HG03460 (cell line): ENCODE results near the gene SNX6.
"Not testable (repeated sequence)": the region's sequence is repeated elsewhere in the genome, so short reads cannot be mapped to it uniquely, and the experiment has no call there.

Experiments
- ATAC-seq: cut with Tn5 transposase; IDR thresholded peaks from one replicate; pipeline ENCODE4 v1.9.1; 2021; ENCODE audit not compliant: unreplicated experiment

Gene SNX6

DNA sequence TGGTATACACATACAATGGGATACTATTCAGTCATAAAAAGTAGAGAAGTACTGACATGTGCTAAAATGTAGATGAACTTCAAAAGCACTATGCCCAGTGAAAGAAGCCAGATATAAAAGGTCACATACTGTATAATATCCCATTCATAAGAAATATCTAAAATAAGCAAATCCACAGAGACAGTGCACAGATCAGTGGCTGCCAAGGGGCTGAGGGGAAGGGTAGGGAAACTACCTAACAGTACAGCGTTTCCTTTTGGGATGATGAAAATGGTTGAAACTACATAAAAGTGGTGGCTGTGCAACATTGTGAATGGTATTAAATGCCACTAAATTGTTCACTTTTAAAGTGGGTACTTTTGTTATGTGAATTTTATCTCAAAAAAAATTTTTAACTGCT is 102.4 kb downstream of the SNX6 start:
- ATAC-seq = no peak

DNA sequence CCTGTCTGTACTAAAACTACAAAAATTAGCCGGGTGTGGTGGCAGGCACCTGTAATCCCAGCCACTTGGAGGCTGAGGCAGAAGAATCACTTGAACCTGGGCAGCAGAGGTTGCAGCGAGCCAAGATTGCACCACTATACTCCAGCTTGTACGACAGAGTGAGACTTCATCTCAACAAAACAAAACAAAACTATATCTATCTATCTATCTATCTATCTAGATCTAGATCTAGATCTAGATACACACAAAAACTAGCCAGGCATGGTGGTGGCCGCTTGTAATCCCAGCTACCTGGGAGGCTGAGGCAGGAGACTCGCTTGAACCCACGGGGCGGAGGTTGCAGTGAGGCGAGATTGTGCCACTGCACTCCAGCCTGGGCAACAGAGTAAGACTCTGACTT is 105.7 kb downstream of the SNX6 start:
- not testable (repeated sequence) for ATAC-seq

DNA sequence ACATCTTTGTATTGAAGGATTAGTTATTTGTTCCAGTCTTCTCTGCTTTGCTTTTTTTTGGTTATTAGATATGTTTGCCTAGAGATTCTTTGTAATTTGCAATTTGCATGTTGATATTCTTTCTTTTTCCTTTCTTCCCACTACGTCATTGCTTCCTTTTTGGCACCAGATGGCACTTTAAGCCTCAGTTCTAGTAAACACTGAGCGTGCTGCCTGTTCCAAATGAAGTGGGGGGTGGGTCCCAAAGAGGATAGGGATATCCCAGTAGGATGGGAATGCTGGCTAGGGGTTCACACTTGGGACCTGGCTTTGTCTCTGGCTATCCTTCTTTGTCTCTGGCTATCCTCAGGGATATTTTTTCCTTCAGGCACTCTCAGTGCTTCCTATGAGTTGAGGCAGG is 107.5 kb downstream of the SNX6 start:
- no peak for ATAC-seq

DNA sequence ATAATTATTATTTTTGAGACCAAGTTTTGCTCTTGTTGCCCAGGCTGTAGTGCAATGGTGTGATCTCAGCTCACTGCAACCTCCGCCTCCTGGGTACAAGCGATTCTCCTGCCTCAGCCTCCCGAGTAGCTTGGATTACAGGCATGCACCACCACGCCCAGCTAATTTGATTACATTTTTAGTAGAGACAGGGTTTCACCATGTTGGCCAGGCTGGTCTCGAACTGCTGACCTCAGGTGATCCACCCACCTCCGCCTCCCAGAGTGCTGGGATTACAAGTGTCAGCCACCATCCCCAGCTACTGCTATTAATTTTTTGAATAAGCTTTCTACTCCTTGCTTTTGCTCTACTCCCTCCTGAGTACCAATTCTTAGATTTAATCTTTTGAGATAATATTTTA is 108.9 kb downstream of the SNX6 start:
- ATAC-seq = not testable (repeated sequence)

DNA sequence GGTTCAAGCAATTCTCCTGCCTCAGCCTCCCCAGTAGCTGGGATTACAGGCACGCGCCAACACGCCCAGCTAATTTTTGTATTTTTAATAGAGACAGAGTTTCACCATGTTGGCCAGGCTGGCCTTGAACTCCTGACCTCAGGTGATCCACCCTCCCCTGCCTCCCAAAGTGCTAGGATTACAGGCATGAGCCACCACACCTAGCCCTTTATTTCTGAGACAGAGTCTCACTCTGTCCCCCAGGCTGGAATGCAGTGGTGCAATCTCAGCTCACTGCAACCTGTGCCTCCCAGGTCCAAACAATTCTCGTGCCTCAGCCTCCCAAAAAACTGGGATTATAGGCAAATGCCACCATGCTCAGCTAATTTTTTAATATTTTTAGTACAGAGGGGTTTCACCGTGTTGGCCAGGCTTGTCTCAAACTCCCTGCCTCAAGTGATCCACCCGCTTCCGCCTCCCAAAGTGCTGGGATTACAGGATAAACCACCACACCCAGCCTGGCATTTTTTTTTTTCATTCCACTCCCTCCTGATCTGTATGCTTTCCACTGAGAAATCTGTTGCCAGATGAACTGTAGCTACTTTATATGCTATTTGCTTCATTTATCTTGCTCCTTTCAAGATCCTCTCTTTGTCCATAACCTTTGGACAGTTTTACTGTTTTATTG is 109.5 kb downstream of the SNX6 start:
- not testable (repeated sequence) for ATAC-seq
